Tongue (tissue), 2 donors: ENCODE data around the gene DUSP8. TPM values are rescaled to one million over a fixed set of nuclear protein-coding genes. Genes with fewer than 3 reads are reported as not detected.
"Not testable (repeated sequence)": the region's sequence is repeated elsewhere in the genome, so short reads cannot be mapped to it uniquely, and the experiment has no call there.

Experiments
- DNase-seq: peaks from one replicate; pipeline ENCODE4 v3.0.0-alpha.2; 2015
- total RNA-seq: library from RNA; depleted of rRNA; stranded (reverse); fragments of >200 nt; gene quantifications from one replicate; pipeline ENCODE4 v1.2.3, GENCODE V29; 2014

The DUSP8 gene
- total RNA-seq, 1 donor from 2014 or later = 4.5 TPM

DNA sequence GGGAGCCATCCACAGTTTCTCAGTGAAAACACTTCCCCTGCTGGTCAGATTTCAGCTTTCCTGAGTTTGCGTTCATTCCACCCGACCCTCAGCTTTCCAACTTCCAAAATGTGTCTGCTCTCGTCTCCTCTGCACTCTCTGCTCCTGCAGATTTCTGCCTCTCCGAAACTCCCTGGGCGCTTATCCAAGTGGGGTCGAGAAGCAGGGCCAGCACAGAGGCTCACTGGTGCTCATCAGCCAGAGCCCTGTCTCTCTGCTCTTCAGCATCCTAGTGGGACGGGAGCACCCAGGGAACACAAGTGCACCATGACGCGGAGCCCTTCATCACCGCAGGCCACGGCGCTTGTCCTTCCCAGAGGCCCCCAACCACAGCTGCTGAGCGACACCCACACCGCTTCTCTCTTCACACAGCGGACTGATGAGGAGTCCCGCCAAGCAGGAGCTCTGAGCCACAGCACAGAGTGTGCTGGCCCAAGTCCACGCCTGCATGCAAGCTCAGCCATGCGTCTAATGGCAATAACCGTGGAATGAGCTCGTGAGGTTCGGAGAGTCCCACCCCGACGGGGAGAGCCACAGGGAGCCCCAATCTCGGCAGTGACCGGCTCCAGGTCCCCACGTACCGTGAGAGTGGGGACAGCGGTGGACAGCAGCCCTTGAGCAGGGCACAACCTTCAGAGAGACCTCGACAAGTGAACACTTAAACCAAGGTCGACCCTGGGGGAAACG, 57.6 kb downstream of the DUSP8 start:
- DNase-seq = peak; percentile 50

GRCh38 chr11:1513326-1514296, 58.5 kb downstream of the DUSP8 start:
- no peak for DNase-seq

DNA sequence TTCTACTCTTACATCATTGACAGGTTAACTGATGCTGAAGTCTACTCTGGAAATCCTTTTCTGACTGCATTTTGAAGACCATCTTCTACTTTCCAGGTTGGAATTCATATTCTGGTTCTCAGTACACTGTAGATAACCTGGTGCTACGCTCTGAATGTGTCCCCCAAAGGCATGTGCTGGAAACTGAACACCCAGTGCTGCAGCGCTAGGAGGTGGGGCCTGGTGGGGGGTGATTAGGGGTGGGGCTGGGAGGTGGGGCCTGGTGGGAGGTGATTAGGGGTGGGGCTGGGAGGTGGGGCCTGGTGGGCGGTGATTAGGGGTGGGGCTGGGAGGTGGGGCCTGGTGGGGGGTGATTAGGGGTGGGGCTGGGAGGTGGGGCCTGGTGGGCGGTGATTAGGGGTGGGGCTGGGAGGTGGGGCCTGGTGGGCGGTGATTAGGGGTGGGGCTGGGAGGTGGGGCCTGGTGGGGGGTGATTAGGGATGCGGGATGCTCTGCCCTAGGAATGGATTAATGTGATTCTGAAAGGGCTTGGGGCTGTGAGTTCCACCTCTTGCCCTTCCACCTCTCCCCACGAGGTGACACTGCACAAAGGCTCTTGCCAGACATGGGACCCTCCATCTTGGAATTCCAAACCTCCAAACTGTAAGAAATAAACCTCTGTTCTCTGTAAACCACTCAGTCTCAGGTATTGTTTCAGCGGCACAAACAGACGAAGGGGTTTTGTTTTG, 59.4 kb downstream of the DUSP8 start:
- DNase-seq = not testable (repeated sequence)

DNA sequence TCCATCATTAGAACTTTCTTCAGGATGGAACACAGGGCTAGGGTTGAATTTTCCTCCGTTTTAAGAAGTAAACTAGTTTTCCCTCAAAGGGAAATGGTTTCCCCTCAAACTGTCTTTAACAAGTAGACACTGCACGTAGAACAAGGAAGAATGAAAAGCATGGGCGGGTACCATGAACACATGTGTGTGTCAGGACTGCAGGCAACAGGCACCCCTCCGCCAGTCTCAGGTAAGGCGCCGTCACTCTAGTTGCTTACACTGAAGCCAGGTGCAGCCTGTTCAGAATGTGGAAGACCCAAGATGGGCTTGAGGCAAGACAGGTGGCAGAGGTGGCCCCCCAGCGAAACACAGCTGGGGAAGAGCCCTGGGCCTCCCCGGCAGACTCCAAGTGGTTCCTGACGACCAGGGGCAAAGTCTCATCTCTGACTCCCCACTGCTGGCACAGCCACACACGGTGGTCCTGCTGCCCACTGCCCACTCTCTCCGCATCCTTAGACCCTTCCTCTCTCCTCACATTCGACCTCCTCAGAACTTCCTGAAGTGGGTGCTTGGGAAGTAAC, 60.1 kb downstream of the DUSP8 start:
- no peak for DNase-seq

GRCh38 chr11:1510928-1511327, 61.1 kb downstream of the DUSP8 start:
- no peak for DNase-seq

DNA sequence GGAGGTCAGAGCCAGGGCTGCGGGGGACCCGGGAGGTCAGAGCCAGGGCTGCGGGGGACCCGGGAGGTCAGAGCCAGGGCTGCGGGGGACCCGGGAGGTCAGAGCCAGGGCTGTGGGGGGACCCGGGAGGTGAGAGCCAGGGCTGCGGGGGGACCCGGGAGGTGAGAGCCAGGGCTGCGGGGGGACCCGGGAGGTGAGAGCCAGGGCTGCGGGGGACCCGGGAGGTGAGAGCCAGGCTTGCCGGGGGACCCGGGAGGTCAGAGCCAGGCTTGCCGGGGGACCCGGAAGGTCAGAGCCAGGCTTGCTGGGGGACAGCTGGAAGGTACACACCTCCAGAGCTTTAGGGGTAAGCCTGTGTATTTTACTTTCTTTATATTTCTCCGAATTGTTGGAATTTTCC, 61.7 kb downstream of the DUSP8 start:
- DNase-seq = not testable (repeated sequence)

GRCh38 chr11:1509626-1510255, 62.3 kb downstream of the DUSP8 start:
- no peak for DNase-seq

DNA sequence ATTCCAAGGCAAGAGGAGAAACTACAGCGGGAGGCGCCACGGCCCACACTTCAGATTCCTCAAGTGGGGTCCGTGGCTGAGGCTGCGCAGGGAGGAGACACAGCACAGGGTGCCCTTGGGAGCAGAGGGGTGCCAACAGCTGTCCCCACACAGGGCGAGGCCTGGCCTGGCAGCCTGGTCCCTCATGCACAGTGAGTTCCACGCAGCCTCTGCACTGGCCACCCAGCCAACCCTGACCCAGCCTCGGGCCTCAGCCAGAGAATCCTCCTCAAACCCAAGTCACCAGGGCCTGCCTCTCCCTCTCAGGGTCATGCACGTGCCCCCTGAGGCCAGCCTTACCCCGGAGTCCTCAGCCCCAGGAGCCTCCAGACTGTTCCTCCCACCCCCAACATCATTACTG, 63.1 kb downstream of the DUSP8 start:
- no peak for DNase-seq

- no peak for DNase-seq
Observed at GRCh38 chr11:1508491-1508891, 63.6 kb downstream of the DUSP8 start.

DNA sequence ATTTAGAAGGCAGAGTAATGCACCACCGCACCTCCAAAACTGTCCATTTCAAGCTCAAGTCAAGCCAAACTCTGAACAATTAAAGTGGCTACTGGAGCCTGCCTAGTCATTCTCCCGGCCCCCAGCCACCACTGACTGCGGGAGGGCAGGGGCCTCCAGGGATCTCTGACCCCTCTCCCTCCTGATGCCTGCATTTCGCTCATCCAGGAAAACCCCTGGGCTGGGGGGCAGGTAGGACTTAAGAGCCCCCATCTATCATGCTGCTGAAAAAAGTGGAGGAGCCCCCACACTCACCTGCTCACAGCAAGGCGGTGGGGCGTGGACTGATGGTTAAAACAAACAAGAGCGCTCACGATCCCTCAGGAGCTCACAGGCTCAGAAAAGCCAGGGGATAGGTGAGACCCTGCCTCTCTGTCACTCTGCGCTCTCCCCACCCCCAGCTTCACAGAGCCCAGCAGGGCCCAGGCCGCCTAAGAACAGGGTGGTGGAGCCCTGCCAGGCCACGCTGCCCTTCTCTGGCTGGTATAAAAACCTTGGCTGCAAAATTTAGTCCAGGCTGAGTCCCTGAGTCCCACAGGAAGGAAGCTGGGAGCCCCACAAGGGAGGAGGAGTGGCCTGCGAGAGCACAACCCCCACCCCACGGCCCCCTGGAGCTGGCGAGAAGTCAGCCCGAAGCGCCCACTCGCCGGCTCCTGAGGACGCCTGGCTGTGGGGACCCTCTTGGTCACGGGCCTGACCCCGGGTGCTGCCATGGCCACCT, 64.5 kb downstream of the DUSP8 start:
- DNase-seq = no peak

DNA sequence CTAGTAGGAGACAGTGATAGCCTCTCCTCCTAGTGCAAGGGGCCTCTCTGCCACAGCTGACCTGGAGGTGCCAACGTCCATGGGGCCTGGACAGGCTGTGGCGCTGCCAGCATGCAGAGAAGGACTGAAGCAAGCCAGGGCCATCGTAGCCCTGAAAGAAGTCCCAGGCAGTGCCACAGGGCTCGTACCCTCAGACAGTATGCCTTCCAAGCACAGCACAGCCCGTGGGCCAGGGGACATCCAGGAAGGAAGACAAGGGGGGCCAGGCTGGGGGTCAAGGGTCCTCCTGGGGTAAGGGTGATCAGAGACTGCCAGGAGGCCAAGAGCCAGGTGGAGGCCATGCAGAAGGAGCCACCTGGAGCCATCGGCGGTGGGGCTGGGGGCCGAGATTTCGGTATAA, 65.1 kb downstream of the DUSP8 start:
- DNase-seq = no peak

- no peak for DNase-seq
Observed at GRCh38 chr11:1505480-1505879, 66.6 kb downstream of the DUSP8 start.

DNA sequence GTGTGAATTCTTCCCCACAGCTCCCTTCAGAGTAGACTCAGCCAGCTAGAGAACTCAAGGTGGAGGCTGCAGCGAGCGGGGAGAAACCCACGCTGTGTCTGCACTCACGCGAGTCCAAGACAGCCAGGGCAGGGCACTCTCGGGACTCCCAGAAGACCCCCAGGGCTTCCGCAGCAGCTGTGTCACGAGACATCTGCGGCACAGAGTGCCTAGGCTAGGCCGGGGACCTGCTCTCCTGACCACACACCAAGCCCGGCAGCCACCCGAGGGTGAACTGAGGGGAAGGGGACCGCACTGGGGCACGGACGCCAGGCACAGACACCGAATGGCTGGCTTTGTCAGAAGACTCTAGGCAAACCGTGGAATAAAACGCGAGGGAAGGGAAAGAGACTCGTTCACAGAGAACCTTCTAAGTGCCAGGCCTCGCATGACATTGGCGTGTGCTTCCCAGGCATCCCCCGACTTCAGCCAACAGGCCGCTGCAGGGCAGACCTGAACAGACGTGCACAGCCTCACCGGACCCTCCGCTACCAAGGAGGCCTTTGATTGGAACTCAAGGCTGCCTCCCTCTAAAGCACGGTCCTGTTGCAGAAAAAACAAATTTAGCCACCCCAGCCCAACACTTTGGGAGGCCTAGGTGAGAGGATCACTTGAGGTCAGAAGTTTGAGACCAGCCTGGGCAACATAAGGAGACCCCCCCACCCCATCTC, 67.3 kb downstream of the DUSP8 start:
- DNase-seq = no peak

DNA sequence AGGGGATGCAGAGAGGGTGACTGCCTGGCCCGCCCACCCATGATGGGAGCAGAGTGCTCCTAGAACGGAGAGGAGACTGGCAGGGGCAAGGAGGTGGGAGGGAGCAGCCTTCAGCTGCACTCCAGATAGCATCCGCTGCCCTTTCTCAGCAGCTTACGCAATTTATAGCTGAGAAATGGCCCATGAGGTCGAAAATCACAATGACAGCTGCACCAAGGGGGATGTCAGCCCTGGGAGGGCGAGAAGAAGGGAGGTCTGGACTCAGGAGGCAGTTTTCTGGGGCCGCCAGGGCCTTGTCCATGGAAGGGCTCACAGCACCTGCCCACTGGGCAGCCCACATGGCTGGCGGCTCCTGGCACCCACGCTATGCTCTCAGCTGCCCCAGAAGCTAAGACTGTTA, 67.9 kb downstream of the DUSP8 start:
- DNase-seq = no peak

Other genes with a start within 250 kb of the DUSP8 start
- gene BRSK2, start 182.3 kb downstream of the DUSP8 start, total RNA-seq = 0.41 TPM
- gene MOB2, start 85.5 kb downstream of the DUSP8 start, total RNA-seq = 27.1 TPM
- gene KRTAP5-1, start 13.0 kb upstream of the DUSP8 start, total RNA-seq = not detected
- gene KRTAP5-2, start 26.0 kb upstream of the DUSP8 start, total RNA-seq = not detected
- gene KRTAP5-3, start 36.2 kb upstream of the DUSP8 start, total RNA-seq = not detected
- gene KRTAP5-4, start 49.9 kb upstream of the DUSP8 start, total RNA-seq = not detected
- not detected for gene KRTAP5-5, start 57.5 kb upstream of the DUSP8 start, total RNA-seq
- not detected for gene KRTAP5-6, start 124.9 kb upstream of the DUSP8 start, total RNA-seq
- 0.31 TPM for gene IFITM10, start 178.3 kb upstream of the DUSP8 start, total RNA-seq
- gene CTSD, start 191.7 kb upstream of the DUSP8 start, total RNA-seq = 134 TPM